GM23248 (cell line): Measurements from ENCODE around the gene MBTPS2. TPM values are rescaled to one million over a fixed set of nuclear protein-coding genes. Genes with fewer than 3 reads are reported as not detected.

Experiments used
- DNase-seq: peaks from one replicate; pipeline ENCODE4 v3.0.0-alpha.2; 2015
- H2AFZ ChIP-seq: fragments of 200-600 bp; sonication (generic); 2 replicates; pipeline ENCODE4 v1.6.1; 2016; ENCODE audit warnings: antibody characterized with exemption
- H3F3A ChIP-seq: fragments of 200-600 bp; sonication (generic); 2 replicates; pipeline ENCODE4 v1.6.1; 2016; ENCODE audit warnings: mild to moderate bottlenecking, antibody characterized with exemption, mixed run types; ENCODE audit not compliant: insufficient read depth
- H3K27ac ChIP-seq: fragments of 200-600 bp; sonication (generic); 2 replicates; pipeline ENCODE4 v1.5.1; 2016; ENCODE audit warnings: mild to moderate bottlenecking
- H3K27me3 ChIP-seq: fragments of 200-600 bp; sonication (generic); replicated peaks from 2 replicates; pipeline ENCODE4 v1.6.1; 2016; ENCODE audit warnings: mild to moderate bottlenecking; ENCODE audit not compliant: insufficient read depth
- H3K36me3 ChIP-seq: fragments of 200-600 bp; sonication (generic); 2 replicates; pipeline ENCODE4 v1.6.1; 2016; ENCODE audit warnings: low read depth, mild to moderate bottlenecking
- H3K4me1 ChIP-seq: fragments of 200-600 bp; sonication (generic); 2 replicates; pipeline ENCODE4 v1.6.1; 2016; ENCODE audit warnings: mild to moderate bottlenecking; ENCODE audit not compliant: insufficient read depth
- H3K4me2 ChIP-seq: fragments of 200-600 bp; sonication (generic); one replicate; pipeline ENCODE4 v1.6.1; 2016; ENCODE audit warnings: mild to moderate bottlenecking; ENCODE audit not compliant: unreplicated experiment
- H3K4me3 ChIP-seq: fragments of 200-600 bp; sonication (generic); 2 replicates; pipeline ENCODE4 v1.5.1; 2016; ENCODE audit warnings: mild to moderate bottlenecking
- H3K79me2 ChIP-seq: fragments of 200-600 bp; sonication (generic); 2 replicates; pipeline ENCODE4 v1.6.1; 2016; ENCODE audit warnings: mild to moderate bottlenecking; ENCODE audit not compliant: insufficient read depth
- H3K9ac ChIP-seq: fragments of 200-600 bp; sonication (generic); 2 replicates; pipeline ENCODE4 v1.6.1; 2016; ENCODE audit warnings: mild to moderate bottlenecking
- H3K9me2 ChIP-seq: fragments of 200-600 bp; sonication (generic); 2 replicates; pipeline ENCODE4 v1.6.1; 2016; ENCODE audit warnings: mixed run types, mild to moderate bottlenecking, moderate library complexity; ENCODE audit not compliant: insufficient read depth
- H3K9me3 ChIP-seq: fragments of 200-600 bp; sonication (generic); one replicate; pipeline ENCODE4 v1.6.1; 2017; ENCODE audit warnings: low read depth
- H4K20me1 ChIP-seq: fragments of 200-600 bp; sonication (generic); 2 replicates; pipeline ENCODE4 v1.6.0; 2016; ENCODE audit not compliant: insufficient read depth
- EZH2 ChIP-seq: fragments of 200-600 bp; sonication (generic); IDR thresholded peaks from 2 replicates; pipeline ENCODE4 v1.6.1; 2018; ENCODE audit warnings: antibody characterized with exemption, mild to moderate bottlenecking; ENCODE audit not compliant: insufficient read depth, poor library complexity, severe bottlenecking
- EZH2phosphoT487 ChIP-seq: fragments of 200-600 bp; sonication (generic); IDR thresholded peaks from 2 replicates; pipeline ENCODE4 v1.6.1; 2018; ENCODE audit warnings: antibody characterized with exemption, moderate library complexity, mild to moderate bottlenecking, low read depth; ENCODE audit not compliant: insufficient read depth
- WGBS, 2 experiments: methylation state at CpG; one replicate each; pipeline ENCODE4 v1.1.6; 2015 to 2017; ENCODE audit warnings: low lambda C conversion rate in 2 of 2, low coverage in 1 of 2; ENCODE audit errors: missing lambda C conversion rate in 2 of 2; 5-methylcytosine and 5-hydroxymethylcytosine counted together
- in situ Hi-C: fragments of 300-500 bp; cut with MboI; formaldehyde crosslinking; loops from 2 replicates; pipeline ENCODE4 v1.15.0; 2020
- polyA plus RNA-seq: library from polyadenylated mRNA; unstranded; fragments of >200 nt; fragmentation: Nextera tagmentation; extraction: Ambion mirVana; gene quantifications from 2 replicates; pipeline ENCODE4 v1.2.1, GENCODE V29; 2016
- total RNA-seq: library from RNA; depleted of rRNA; stranded (reverse); fragments of >200 nt; shearing (Covaris generic); gene quantifications from 2 replicates; pipeline ENCODE4 v1.2.3, GENCODE V29; 2014

Gene MBTPS2
- total and polyA plus RNA-seq, 2 experiments from 2014 or later: 11.7 to 24.0 TPM

- Histone ChIP-seq H3K27me3 (no peaks in the 10 kb centered on the region), H3K4me1 (no peaks in the 10 kb centered on the region), H3K9me3 (no peaks in the 10 kb centered on the region), H3K9ac (no peak overlapping the region), H3K79me2 (no peaks in the 10 kb centered on the region), H3K4me3 (no peak overlapping the region), H3K27ac (no peak overlapping the region), H2AFZ (no peak overlapping the region), H4K20me1 (no peaks in the 10 kb centered on the region), H3K9me2 (no peaks in the 10 kb centered on the region), H3K36me3 (0 out of 2 replicates have a peak, but pooled peaks cover 16% of the 10 kb centered on the region), H3F3A (no peaks in the 10 kb centered on the region), H3K4me2 (no peak overlapping the region)
- in situ Hi-C loops: no loop called here
- TF ChIP-seq EZH2phosphoT487: no peak
- no peak for TF ChIP-seq EZH2
- WGBS, 2 experiments: 93 to 95% methylated on average over 17 to 21 of the region's 21 CpGs
- DNase-seq: no peak
Observed at GRCh38 chrX:21856504-21856903, 17.1 kb downstream of the MBTPS2 start.

GRCh38 chrX:21863241-21863640 is 23.8 kb downstream of the MBTPS2 start:
- Histone ChIP-seq H3K9me3 (no peaks in the 10 kb centered on the region), H3K9ac (no peak overlapping the region), H3K79me2 (no peaks in the 10 kb centered on the region), H3K27me3 (no peaks in the 10 kb centered on the region), H4K20me1 (no peaks in the 10 kb centered on the region), H3K27ac (no peak overlapping the region), H3K9me2 (no peaks in the 10 kb centered on the region), H3K4me3 (no peak overlapping the region), H2AFZ (no peak overlapping the region), H3K4me2 (no peak overlapping the region), H3F3A (no peaks in the 10 kb centered on the region), H3K4me1 (peaks cover 8% of the 10 kb centered on the region; the same call in 1 of the 2 replicates), H3K36me3 (no peaks in the 10 kb centered on the region)
- in situ Hi-C loops: no loop called here
- WGBS, 2 experiments: 100% methylated on average over 1 of the region's 1 CpG; no CpG with 5 or more reads in 1 of the 2 experiments
- TF ChIP-seq EZH2 (no peak), EZH2phosphoT487 (no peak)
- DNase-seq: peak; percentile 43

- in situ Hi-C loops: no loop called here
- no peak overlapping the region for H3K4me2 ChIP-seq
- peaks cover 8% of the 10 kb centered on the region; the same call in 1 of the 2 replicates for H3K4me1 ChIP-seq
- no peak overlapping the region for H3K4me3 ChIP-seq
- H3K27ac ChIP-seq: no peak overlapping the region
- H3F3A ChIP-seq: no peaks in the 10 kb centered on the region
- H3K36me3 ChIP-seq: no peaks in the 10 kb centered on the region
- no peak for DNase-seq
- H2AFZ ChIP-seq: no peak overlapping the region
- H4K20me1 ChIP-seq: no peaks in the 10 kb centered on the region
- no peaks in the 10 kb centered on the region for H3K27me3 ChIP-seq
- no peak overlapping the region for H3K9ac ChIP-seq
- H3K9me3 ChIP-seq: no peaks in the 10 kb centered on the region
- no peaks in the 10 kb centered on the region for H3K79me2 ChIP-seq
- H3K9me2 ChIP-seq: no peaks in the 10 kb centered on the region
- no peak for TF ChIP-seq EZH2phosphoT487
- no peak for TF ChIP-seq EZH2
Observed at GRCh38 chrX:21865436-21865835, 26.0 kb downstream of the MBTPS2 start.

- Histone ChIP-seq H3K4me3 (no peak overlapping the region), H3F3A (no peaks in the 10 kb centered on the region), H3K36me3 (no peaks in the 10 kb centered on the region), H3K9ac (no peak overlapping the region), H3K79me2 (no peaks in the 10 kb centered on the region), H2AFZ (no peak overlapping the region), H3K9me3 (no peaks in the 10 kb centered on the region), H3K4me1 (peaks cover 20% of the 10 kb centered on the region), H3K27me3 (no peaks in the 10 kb centered on the region), H3K9me2 (no peaks in the 10 kb centered on the region), H3K27ac (no peak overlapping the region), H3K4me2 (no peak overlapping the region), H4K20me1 (no peaks in the 10 kb centered on the region)
- 33 to 50% methylated on average over 1 of the region's 1 CpG for WGBS, 2 experiments
- in situ Hi-C loops: no loop called here
- TF ChIP-seq EZH2: no peak
- no peak for TF ChIP-seq EZH2phosphoT487
- DNase-seq: peak; percentile 3
Observed at GRCh38 chrX:21870494-21870893, 31.1 kb downstream of the MBTPS2 start.
